Ascending aorta (tissue), 2 donors: ENCODE measurements around the gene IFT81. TPM values are rescaled to one million over a fixed set of nuclear protein-coding genes. Genes with fewer than 3 reads are reported as not detected.

Source experiments
- DNase-seq, 2 donors: peaks; one replicate each; pipeline ENCODE4 v3.0.0-alpha.2; 2019; ENCODE audit warnings: low spot score in 2 of 2
- H3K27ac ChIP-seq, 2 donors: fragments of 200-600 bp; sonication (generic); one replicate each; pipeline ENCODE4 v1.5.1; 2016 to 2017; ENCODE audit warnings: mild to moderate bottlenecking in 1 of 2
- H3K27me3 ChIP-seq: fragments of 200-600 bp; sonication (generic); one replicate; pipeline ENCODE4 v1.5.1; 2017
- H3K36me3 ChIP-seq, 2 donors: fragments of 200-600 bp; sonication (generic); one replicate each; pipeline ENCODE4 v1.5.1; 2016
- H3K4me1 ChIP-seq, 2 donors: fragments of 200-600 bp; sonication (generic); one replicate each; pipeline ENCODE4 v1.5.1; 2016 to 2017; ENCODE audit warnings: mild to moderate bottlenecking in 1 of 2
- H3K4me3 ChIP-seq, 2 donors: fragments of 200-600 bp; sonication (generic); one replicate each; pipeline ENCODE4 v1.5.1; 2016 to 2017; ENCODE audit warnings: mild to moderate bottlenecking in 1 of 2
- H3K9me3 ChIP-seq, 2 donors: fragments of 200-600 bp; sonication (generic); one replicate each; pipeline ENCODE4 v1.5.1; 2016
- CTCF ChIP-seq, 3 experiments: fragments of 200-600 bp in 2 of 3; fragments of 450-650 bp in 1 of 3; sonication (generic) in 2 of 3; IDR thresholded peaks; one replicate each; pipeline ENCODE4 v1.5.1; 2016 to 2019; ENCODE audit warnings: antibody characterized with exemption in 3 of 3, mild to moderate bottlenecking in 1 of 3, moderate library complexity in 1 of 3
- intact Hi-C: fragments of 100-400 bp; cut with DNase I; formaldehyde crosslinking; loops from one replicate; pipeline ENCODE4 v1.15.1; 2023
- total RNA-seq: library from RNA; depleted of rRNA; stranded (reverse); fragments of >200 nt; gene quantifications from one replicate; pipeline ENCODE4 v1.1.0, GENCODE V29; 2016

IFT81 gene, protein sequence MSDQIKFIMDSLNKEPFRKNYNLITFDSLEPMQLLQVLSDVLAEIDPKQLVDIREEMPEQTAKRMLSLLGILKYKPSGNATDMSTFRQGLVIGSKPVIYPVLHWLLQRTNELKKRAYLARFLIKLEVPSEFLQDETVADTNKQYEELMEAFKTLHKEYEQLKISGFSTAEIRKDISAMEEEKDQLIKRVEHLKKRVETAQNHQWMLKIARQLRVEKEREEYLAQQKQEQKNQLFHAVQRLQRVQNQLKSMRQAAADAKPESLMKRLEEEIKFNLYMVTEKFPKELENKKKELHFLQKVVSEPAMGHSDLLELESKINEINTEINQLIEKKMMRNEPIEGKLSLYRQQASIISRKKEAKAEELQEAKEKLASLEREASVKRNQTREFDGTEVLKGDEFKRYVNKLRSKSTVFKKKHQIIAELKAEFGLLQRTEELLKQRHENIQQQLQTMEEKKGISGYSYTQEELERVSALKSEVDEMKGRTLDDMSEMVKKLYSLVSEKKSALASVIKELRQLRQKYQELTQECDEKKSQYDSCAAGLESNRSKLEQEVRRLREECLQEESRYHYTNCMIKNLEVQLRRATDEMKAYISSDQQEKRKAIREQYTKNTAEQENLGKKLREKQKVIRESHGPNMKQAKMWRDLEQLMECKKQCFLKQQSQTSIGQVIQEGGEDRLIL
- total RNA-seq, result 12.0 TPM

GRCh38 chr12:110124269-110124995, at the start of gene IFT81:
TSS of gene IFT81 (plus strand) at chr12:110124357. CDS start at chr12:110127381, 3,024 bp downstream.
- H3K4me3 ChIP-seq, result peak within 1 kb of the TSS; percentile 92 to 93
- H3K4me1 ChIP-seq, result peaks cover 0 to 7% of the 10 kb centered on the region in 2 donors
- peak within 1 kb of the TSS; percentile 93 for H3K27ac ChIP-seq
- intact Hi-C loops, result loop anchor here (1.0 to 5.0 kb wide), 4 partner anchors 15 to 158 kb away; partner anchors contain the start of gene ATP2A2
- DNase-seq, result peak; percentile 71 to 97
- no peaks in the 10 kb centered on the region for H3K9me3 ChIP-seq
- peak in 1 of 3 experiments; percentile 16 for TF ChIP-seq CTCF (IDR thresholded peaks at IDR 0.05)
- no peaks in the 10 kb centered on the region for H3K27me3 ChIP-seq
- peaks cover 0 to 6% of the 10 kb centered on the region in 2 donors for H3K36me3 ChIP-seq

DNA sequence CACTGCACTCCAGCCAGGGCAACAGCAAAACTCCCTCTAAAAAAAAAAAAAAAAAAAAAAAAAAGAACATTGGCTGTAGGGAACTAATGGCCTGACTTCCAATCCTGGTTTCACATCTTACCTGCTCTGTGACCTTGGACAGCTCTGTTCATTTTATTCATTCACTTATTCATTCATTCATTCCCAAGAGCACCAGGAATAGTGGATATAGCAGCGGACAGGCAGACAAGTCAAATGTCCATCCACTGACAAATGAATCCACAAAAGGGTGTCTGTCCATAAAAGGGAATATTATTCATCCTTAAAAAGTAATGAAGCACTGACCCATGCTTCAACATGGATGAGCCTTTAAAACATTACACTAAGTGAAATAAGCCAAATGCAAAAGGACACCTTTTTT, 48.3 kb upstream of the IFT81 start:
- Histone ChIP-seq H3K9me3 (no peaks in the 10 kb centered on the region), H3K36me3 (no peaks in the 10 kb centered on the region), H3K27me3 (no peaks in the 10 kb centered on the region), H3K4me3 (no peak overlapping the region), H3K27ac (no peak overlapping the region), H3K4me1 (no peaks in the 10 kb centered on the region)
- intact Hi-C loops, result no loop called here
- no peak for DNase-seq
- no peak for TF ChIP-seq CTCF (IDR thresholded peaks at IDR 0.05)

- Histone ChIP-seq H3K36me3 (no peaks in the 10 kb centered on the region), H3K9me3 (no peaks in the 10 kb centered on the region), H3K27ac (no peak overlapping the region), H3K27me3 (no peaks in the 10 kb centered on the region), H3K4me3 (no peak overlapping the region), H3K4me1 (no peaks in the 10 kb centered on the region)
- no peak for TF ChIP-seq CTCF (IDR thresholded peaks at IDR 0.05)
- no peak for DNase-seq
- intact Hi-C loops, result no loop called here
These were observed 46.4 kb upstream of the IFT81 start for GRCh38 chr12:110077800-110078199.

DNA sequence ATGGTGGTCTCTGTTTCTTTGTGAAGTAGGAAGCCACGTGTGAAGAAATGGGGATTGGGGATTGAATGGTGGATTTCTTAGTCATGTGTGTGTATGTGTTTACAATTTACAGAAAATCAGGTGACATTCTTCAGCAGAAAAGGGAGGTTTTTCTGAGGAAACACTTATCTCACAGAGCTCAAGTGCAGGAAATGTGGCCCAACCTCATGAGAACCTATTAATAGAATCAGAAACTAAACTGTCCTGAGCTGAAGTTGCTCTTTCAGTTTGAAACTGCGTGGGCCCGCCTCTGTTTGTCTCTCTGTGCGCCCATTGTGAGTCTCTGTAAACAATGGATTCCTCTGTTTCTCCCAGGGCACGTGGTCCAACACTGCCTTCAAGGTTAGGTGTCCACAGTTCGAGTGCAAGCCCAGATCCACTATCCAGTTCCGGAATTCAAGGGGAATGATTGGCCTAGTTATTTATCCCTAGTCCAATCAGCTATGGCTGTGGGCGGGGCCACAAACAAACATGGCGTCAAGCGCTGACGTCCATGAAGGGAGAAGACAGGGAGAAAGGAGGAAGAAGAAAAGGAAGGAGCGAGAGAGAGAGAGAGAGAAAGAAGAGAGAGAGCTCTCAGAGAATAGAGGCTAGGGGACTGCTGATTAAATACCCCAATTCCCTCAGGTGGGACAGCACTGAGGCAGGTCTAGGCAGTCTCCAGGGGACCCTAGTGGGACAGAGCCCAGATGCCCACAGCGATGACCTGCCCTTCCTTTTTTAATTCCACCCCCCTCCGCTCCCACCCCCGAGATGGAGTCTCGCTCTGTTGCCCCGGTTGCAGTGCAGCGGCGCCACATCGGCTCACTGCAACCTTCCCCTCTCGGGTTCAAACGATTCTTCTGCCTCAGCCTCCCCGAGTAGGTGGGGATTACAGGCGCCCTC, 44.4 kb upstream of the IFT81 start:
- DNase-seq, result peak in 1 of 2 donors; percentile 75
- Histone ChIP-seq H3K9me3 (no peaks in the 10 kb centered on the region), H3K36me3 (no peaks in the 10 kb centered on the region), H3K4me1 (no peaks in the 10 kb centered on the region), H3K27me3 (no peaks in the 10 kb centered on the region), H3K4me3 (no peak overlapping the region), H3K27ac (no peak overlapping the region)
- TF ChIP-seq CTCF (IDR thresholded peaks at IDR 0.05), result no peak
- intact Hi-C loops, result no loop called here

- DNase-seq, result no peak
- Histone ChIP-seq H3K27me3 (no peaks in the 10 kb centered on the region), H3K4me1 (no peaks in the 10 kb centered on the region), H3K36me3 (no peaks in the 10 kb centered on the region), H3K9me3 (no peaks in the 10 kb centered on the region), H3K27ac (no peak overlapping the region), H3K4me3 (no peak overlapping the region)
- intact Hi-C loops, result no loop called here
- no peak for TF ChIP-seq CTCF (IDR thresholded peaks at IDR 0.05)
These were observed 43.7 kb upstream of the IFT81 start for GRCh38 chr12:110080410-110080809.
